Measurements from ENCODE around the gene GSC2.
A peak's percentile ranks its signal among the peaks of the same experiment; 100 is the strongest.

GSC2 gene

DNA sequence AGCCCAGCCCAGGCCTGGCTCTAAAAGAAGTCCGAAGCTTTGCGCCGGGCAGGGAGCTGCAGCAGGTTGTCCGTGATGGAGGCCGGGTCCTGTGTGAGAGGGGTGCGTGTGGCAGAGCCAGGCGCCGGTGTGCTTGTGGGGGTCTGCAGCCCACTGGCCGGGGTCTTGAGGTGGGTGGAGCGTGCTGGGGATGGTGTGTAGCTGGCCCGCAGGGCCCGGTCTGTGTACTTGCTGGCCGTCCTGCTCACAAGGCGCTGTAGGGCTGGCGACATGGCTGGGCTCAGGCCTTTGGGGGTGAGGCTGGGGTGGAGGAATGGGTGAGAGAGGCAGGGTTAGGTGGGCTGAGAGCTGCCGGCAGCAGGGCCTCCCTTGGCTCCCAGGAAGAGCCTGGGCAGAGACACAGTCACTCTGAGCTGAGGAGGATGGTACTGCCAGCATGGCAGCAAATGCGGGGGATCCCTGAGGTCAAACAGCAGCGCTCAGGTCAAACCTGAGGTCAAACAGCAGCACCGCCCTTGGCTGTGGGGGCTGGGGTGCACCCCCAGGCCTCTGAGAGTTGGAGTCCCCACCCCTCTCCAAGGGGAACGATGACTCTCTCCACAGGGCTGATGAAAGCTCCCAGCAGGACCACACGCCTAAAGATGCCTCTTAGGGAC lies 15.8 kb downstream of the GSC2 start:
- FAIRE-seq: no peak
- DNase-seq (ENCODE audit: low spot score): no peak

DNA sequence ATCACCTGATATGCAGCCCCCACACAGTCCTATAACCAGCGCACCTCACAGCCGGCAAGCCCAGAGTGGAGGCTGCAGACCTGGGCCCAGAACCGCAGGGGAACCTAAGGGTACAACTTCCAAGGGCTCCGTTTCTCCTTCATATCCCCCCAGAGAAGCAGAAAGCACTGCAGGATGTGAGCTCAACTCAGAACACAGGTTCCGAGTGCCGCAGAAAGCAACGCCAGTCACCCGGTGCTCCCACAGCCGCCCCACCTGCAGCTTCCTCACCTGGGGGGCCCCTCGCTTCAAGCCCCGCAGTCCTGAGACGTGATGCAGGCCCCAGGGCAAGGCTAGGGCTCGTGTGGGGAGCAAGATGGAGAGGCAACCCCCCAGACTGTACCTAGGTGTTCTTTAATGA lies 16.5 kb downstream of the GSC2 start:
- no peak for FAIRE-seq
- no peak for DNase-seq (ENCODE audit: low spot score)

DNA sequence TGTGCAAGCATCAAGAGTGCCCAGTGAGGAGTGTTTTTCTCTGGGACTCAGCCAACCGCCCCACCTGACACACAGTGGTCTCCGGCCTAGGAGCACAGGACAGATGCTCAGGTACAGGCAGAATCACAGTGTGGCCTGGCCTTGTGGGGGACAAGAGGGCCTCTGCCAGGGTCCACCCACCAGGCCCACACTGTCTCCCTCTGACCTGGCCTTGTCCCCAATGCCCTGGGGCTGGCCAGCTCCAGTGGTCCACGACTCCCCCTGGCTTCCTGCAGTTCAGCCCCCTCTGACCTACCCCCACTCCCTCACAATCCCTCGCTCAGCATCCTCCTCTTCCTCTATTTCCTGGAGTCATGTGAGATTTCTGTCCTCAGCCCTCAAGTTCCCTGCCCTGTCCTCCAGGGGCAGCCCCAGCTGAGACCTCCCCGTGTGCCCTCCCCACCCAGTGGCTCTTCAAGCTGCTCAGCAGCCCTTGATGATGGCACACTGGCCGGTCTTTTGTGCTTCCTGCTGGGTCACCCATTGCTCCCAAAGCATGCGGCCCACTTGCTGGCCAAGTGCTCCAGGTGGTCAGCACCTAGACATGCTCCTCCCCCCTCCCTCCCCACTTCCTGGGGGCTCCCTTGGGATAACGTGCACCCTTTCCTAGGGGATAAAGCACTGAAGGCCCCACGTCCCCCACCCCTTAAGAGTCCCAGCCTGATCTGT lies 17.2 kb downstream of the GSC2 start:
- no peak for DNase-seq (ENCODE audit: low spot score)
- no peak for FAIRE-seq

DNA sequence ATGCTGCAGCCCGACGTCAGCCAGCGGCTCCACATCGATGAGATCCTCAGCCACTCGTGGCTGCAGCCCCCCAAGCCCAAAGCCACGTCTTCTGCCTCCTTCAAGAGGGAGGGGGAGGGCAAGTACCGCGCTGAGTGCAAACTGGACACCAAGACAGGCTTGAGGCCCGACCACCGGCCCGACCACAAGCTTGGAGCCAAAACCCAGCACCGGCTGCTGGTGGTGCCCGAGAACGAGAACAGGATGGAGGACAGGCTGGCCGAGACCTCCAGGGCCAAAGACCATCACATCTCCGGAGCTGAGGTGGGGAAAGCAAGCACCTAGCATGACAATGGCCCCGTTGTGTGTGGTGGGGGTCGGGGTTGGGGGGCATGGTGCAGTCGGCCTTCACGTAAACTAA lies 17.9 kb downstream of the GSC2 start:
- no peak for FAIRE-seq

DNA sequence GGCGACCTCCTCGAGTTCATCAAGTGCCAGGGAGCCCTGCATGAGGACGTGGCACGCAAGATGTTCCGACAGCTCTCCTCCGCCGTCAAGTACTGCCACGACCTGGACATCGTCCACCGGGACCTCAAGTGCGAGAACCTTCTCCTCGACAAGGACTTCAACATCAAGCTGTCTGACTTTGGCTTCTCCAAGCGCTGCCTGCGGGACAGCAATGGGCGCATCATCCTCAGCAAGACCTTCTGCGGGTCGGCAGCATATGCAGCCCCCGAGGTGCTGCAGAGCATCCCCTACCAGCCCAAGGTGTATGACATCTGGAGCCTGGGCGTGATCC lies 18.4 kb downstream of the GSC2 start:
- DNase-seq (ENCODE audit: low spot score) (no peak), FAIRE-seq (no peak)

More for the DNA sequence above, 17.9 kb downstream of the GSC2 start:
- no peak for DNase-seq (ENCODE audit: low spot score)

DNA sequence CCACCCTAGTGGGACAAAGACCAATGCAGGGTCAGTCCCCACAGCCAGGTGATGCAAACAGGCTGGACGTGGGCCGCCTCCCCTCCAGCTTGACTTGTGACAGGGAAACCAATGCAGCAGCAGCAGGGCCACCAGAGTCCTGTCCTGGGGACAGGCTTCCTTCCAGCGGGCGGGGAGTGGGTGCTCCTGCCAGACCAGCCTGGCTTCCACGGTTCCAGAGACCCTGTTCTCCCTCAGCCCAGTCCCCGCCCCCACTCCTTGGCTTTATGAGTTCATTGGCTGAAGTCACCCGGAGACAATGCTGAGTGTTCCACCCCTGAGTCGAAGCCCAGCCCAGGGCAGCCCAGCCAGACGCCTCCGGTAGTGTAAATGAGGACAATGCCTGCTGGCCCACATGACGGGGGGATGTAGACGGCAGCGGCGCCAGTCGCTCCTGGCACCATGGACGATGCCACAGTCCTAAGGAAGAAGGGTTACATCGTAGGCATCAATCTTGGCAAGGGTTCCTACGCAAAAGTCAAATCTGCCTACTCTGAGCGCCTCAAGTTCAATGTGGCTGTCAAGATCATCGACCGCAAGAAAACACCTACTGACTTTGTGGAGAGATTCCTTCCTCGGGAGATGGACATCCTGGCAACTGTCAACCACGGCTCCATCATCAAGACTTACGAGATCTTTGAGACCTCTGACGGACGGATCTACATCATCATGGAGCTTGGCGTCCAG lies 19.0 kb downstream of the GSC2 start, which contains the start of gene TSSK2:
TSS of gene TSSK2 (plus strand) at position 350 of the 726 bp plus-strand sequence. CDS start at position 442, 92 bp downstream.
- no peak for FAIRE-seq
- no peak for DNase-seq (ENCODE audit: low spot score)

DNA sequence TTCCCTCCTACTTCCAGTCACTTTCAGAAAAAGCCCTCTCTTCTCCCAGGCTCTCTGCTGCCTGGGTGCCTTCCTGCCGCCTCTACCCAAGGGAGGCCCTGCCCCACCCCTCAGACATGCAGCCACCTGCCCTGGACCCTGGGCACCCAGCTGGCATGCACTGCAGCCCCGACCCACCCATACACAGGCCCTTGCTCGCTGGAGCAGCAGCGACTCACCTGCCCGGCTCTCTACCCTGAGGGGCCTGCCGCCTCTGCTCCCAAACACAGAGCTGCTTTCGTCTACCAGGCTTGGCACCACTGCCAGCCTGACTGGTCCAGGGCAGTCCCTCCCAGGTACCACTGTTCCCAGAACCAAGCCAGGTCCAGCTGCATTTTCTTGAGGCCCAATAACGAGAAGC lies 20.2 kb downstream of the GSC2 start:
- FAIRE-seq (no peak), DNase-seq (ENCODE audit: low spot score) (no peak)

DNA sequence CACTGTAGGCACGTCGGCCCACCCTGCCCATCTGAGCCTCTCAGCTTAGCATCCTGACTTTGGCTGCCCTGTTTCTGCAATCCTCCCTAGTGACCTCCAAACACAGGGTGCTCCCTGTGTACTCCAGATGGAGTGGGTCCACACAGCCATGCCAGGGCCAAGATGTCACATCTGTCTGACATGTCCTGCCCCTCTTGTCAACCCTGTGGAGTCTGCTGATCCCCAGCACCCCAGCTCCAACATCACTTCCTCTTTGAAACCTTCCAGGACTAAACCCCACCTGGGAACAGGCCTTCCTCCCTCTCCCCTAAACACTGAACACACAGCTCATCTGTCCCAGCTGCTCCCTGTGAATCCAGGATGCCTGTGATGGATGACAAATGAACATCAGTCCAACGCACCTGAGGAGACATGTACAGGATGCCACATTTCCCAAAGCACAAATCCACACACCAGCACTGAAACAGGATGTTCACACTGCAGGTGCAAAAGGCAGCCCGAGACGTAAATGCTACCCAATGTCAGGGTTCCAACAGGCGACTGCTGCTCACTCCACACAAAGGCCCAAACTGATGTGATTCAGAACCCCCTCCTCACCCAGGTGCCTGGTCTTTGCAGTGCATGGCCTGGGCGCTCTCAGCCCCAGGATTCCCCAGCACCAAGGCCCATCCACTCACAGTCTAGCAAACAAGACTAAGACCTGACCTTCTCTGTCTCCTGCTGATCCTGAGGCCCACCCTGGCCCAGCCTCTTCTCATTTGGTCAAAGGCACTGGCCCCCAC lies 21.0 kb downstream of the GSC2 start:
- DNase-seq (ENCODE audit: low spot score) (no peak), FAIRE-seq (no peak)

DNA sequence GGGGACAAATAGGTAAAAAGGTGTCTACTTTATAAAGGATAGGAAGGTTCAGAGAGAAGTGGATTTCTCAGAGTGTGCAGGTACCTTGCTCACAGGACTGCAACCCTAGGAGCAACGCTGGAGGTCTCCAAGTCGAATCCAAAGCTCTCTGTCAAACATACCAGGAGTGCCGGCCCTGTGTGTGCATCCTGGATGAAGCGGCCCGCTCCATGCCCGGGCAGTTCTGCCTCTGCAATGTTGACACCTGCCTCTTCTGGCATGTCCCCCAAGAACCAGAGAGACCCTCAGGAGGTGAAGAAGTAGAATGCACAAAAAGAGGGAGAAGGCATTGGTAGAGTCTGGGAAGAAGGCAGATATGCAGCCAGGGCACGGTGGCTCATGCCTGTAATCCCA lies 22.1 kb downstream of the GSC2 start:
- DNase-seq (ENCODE audit: low spot score): no peak
- FAIRE-seq: no peak

DNA sequence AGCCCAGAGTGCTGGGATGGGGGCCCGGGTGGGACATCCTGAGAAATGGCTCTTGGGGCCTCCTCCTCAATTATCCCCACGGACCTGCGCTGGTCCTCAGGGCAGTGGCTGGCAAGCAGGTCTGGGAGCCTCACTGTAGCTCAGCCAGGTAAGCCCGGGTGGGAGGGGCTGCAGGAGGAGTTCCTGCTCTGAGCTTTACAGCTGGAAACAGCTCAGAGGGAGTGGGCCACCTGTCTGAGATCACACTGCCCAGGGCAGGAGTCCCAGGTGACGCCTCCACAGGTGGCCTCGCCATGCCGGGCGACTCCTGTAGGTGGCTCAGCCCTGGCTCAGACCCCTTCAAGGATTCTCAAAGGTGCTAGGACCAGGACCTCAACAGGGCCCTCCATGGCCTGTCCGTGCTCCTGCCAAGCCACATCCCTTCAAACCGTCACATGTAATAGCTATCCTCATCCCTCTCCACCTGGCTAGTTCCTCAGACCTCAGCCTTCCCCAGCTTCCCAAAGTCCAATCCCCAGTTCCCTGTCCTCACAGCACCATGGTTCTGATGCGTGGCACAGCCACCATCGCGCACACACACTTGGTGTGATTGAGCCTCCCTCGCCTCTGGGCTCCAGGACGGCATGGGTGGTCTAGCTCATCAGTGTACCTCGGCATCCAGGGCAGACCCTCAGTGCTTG lies 22.6 kb downstream of the GSC2 start:
- FAIRE-seq: no peak
- DNase-seq (ENCODE audit: low spot score): no peak

DNA sequence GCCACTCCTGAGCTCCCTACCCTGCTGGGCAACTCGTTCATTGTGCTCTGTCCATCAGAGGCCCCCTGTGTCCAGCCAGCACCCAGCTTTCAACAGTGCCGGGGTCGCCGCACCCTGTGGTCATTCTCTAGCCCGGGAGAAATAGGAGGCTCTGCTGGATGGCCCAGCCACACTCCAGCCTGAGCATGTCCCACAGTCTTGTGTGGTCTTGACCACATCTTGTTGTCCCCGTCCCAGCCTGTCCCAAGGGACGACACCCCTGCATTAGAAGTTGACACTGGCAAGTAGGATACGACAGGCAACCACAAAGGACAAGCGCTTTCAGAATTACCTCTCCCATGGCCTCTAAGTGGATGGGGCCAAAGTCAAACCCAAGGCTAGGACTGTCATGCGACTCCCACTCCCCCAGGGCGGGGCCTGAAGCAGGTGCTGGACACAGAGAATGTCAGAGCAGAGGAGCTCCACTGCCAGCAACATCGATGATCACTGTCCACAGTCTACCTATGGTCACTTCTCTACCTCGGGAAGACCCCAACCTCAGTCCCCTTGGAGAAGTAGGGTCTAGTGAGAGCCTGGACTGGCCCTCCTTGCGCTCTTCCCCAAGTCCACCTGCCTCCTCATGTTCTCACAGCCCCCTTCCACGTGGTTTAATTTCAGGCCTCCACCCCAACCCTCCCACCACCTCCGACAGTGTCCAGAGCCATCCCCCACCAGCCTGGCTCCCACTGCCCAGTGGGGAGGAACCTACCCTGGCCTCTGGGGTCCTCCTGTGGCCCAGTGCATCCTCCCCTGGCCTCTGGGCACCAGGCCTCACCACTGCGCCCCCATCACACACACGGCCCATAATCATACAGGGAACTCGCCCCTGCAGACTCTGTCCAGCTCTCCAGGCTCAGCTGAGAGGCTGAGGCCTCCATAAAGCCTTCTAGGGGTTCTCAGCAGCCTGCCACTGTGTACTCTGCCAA lies 23.5 kb downstream of the GSC2 start:
- FAIRE-seq: no peak
- no peak for DNase-seq (ENCODE audit: low spot score)

DNA sequence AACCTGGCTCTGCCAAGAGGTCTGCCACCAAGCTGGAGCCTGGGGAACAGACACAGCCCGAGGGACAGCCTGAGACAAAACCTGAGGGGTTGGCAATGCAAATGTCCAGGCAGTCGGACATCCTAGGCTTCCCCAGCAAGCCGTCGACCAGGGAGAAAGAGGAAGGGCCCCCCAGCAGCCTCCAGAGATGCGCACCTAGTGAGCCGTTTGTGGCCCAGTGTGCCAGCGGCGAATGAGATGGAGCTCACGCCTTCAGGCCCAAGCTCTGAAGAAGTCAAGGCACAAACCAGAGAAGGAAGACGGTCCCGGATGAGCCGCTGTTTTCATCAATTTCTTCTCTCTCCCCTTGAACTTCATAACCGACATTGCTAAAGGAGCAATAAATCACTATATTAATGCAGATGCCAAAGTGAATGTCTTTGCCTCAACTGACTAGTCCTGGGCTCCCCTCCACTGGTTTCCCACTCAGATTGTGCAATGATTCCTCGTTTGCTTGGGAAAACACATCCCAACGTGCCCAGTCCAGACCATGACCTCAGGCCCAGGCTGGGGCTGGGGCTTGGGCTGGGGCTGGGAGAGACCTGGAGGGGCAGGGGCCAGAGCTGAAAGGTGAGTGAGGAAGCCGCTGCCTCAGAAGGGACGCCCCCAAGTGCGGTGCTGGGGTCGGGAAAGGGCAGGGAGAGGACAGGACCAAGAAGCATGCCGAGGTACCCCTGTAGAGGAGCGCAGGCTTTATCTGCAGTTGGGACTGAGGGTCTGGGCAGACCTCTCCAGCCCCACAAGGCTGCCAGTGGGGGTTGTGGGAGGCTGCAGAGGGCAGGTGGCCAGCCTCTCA lies 24.4 kb downstream of the GSC2 start:
- DNase-seq (ENCODE audit: low spot score) (no peak), FAIRE-seq (no peak)

DNA sequence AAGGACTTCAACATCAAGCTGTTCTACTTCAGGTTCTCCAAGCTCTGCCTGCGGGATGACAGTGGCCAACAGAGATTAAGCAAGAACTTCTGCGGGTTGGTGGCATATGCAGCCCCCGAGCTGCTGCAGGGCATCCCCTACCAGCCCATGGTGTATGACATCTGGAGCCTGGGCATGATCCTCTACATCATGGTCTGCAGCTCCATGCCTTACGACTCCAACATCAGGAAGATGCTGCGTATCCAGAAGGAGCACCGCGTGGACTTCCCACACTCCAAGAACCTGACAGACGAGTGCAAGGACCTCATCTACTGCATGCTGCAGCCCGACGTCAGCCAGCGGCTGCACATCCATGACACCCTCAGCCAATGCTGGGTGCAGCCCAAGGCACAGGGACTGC lies 25.1 kb downstream of the GSC2 start:
- no peak for FAIRE-seq
- no peak for DNase-seq (ENCODE audit: low spot score)

DNA sequence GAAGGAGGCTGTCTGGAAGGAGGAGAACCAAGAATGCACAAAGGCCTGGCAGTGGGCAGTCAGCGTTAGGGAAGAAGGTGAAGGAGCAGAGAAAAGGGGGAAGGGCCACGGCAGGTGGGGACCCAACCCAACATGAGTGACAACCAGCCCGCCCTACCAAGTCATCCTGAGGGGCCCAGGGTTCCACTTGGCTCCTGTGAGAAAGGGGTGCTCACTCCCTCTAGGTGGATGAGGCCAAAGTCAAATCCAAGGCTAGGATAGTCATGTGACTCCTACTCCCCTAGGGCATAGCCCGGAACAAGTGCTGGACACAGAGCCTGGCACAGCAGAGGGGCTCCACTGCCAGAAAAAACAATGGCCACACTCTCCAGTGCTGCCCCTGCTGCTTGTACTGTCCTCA lies 25.7 kb downstream of the GSC2 start:
- DNase-seq (ENCODE audit: low spot score) (no peak), FAIRE-seq (no peak)

DNA sequence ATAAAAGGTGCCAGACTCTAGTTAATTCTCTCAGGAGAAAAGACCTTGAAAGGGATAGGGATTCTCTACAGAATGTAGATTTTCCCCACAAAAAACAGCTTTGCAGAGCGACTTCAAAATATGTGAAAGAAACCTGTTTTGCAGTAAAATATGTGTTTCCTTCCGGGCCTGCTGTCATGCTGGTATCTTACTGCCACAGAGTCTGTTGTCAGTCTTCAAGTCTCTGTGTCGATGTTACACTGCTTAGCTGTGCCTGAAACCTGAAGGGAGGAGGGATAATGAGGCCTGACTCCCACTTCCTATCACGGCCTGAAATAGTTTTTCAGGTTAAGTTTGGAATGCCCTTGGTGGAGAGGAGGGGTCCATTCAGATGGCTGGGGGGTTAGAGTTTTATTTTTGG lies 26.2 kb downstream of the GSC2 start:
- no peak for DNase-seq (ENCODE audit: low spot score)
- no peak for FAIRE-seq

DNA sequence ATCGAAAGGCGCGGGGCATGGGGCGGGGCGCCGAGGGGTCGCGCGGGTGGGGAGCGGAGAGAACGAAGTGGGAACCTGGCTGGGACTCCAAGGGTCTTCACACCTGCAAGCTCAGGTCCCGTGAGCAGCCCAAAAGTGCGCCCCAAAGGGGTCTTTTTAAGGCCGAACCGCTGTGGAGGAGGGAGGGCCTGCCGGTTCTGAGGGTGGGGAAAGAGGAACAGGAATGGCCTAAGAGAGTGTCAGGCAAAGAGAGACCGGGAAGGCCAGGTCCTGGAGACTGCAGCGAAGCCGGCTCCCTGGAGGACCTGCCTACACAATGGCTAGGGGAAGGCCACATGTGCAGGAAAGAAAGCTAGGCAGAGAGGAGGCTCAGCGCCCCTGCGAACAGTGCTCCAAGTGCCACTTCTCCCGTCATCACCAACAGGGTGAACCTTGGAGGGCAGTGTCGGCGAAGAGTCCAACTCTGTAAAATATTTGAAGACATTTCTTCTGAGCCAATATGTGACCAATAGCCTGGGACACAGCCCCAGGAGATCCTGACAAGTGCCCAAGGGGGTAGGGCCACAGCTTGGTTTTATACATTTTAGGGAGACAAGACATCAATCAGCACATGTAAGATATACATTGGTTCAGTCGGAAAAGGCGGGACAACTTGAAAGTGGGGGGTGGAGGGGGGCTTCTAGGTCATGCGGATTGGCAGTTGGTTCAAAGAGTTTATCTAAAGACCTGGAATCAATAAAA lies 27.2 kb downstream of the GSC2 start:
- DNase-seq (ENCODE audit: low spot score): no peak
- FAIRE-seq: no peak

DNA sequence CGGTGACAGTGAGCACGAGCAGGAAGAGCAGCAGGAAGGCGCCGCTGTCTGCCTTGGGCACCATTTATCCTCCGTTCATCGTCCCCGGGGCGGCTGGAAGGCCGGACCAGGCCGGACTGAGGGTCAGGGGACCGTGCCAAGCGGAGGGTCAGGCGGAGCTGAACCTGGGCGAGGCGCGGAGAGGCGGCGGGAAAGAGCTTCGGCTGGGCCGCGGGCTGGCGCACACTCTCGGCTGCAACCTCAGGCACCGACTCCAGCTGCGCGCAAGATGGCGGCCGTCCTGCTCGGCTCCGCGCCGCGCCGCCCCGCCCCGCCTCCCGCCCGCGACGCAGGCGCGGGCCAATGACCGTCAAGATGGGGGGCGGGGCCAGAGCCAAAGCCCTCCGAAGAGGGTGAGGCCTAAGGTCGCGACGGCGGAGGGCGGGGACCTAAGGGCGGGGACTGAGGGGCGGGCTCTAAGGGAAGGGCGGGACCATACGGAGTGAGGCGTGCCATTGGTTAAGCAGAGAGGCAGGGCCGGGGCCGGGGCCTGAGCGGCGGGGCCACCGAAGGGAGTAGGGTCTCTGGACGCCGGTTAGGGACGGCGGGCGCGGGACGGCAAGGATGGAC lies 27.8 kb downstream of the GSC2 start, which contains the start of gene DGCR2:
TSS of gene DGCR2 (minus strand) at position 270 of the 609 bp plus-strand sequence. CDS start at position 64, 206 bp downstream.
- DNase-seq (ENCODE audit: low spot score): peak; percentile 78
- FAIRE-seq: no peak

DNA sequence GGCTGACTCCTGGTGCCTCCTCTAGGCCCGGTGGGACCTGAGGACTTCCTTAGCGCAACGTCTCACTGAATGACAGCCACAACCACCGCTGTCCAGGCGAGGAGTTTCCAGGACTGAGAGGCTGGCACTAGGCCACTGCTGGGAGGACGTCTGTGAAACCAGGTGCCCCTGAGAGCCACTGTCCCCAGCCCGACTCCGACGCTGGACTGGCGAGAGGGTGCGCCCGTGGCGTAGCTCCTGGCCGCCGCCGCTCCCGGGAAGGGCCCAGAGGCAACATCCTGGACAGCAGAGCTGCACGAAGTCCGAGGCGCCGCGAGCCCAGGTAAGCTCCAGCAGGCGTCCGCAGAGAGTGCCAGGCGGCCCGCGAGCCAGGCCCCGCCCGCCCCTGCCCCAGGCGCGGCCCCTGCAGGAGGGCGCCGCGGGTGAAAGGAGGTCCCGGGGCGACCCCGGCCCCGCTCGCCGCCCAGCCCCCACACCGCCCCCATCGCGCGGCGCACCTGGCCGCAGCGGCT lies 28.4 kb downstream of the GSC2 start:
- no peak for FAIRE-seq
- peak; percentile 33 for DNase-seq (ENCODE audit: low spot score)

All from RCC 7860 (cell line).